Type B pancreatic cell (in vitro differentiated cells): ENCODE results near the gene CACNA2D1. TPM values are rescaled to one million over a fixed set of nuclear protein-coding genes. Genes with fewer than 3 reads are reported as not detected.

Experiments used
- DNase-seq: peaks from one replicate; pipeline ENCODE4 v3.0.0; 2021; ENCODE audit warnings: mixed read lengths; ENCODE audit not compliant: unreplicated experiment; ENCODE audit errors: extremely low spot score
- H3K27ac Mint-ChIP-seq: 2 replicates; pipeline ENCODE4 v1.8.0; 2021; ENCODE audit warnings: mild to moderate bottlenecking, mixed read lengths
- H3K27me3 Mint-ChIP-seq: 2 replicates; pipeline ENCODE4 v1.8.0; 2021; ENCODE audit warnings: mixed read lengths
- H3K36me3 Mint-ChIP-seq: 2 replicates; pipeline ENCODE4 v1.8.0; 2021; ENCODE audit warnings: mixed read lengths
- H3K4me1 Mint-ChIP-seq: one replicate; pipeline ENCODE4 v1.8.0; 2021; ENCODE audit warnings: mixed read lengths; ENCODE audit not compliant: unreplicated experiment
- H3K4me3 Mint-ChIP-seq: 2 replicates; pipeline ENCODE4 v1.8.0; 2021; ENCODE audit warnings: mild to moderate bottlenecking, mixed read lengths
- H3K9me3 Mint-ChIP-seq: 2 replicates; pipeline ENCODE4 v1.8.0; 2021; ENCODE audit warnings: mixed read lengths
- CTCF ChIP-seq: fragments of 200-600 bp; sonication (generic); conservative IDR thresholded peaks from 2 replicates; pipeline ENCODE4 v1.5.0; 2021; ENCODE audit warnings: antibody characterized with exemption, mild to moderate bottlenecking
- total RNA-seq: library from RNA; stranded (reverse); gene quantifications from 2 replicates; pipeline ENCODE4 v1.2.1, GENCODE V29; 2021; ENCODE audit warnings: low replicate concordance

Gene CACNA2D1
- total RNA-seq, 1 donor from 2014 or later: 21.5 TPM

DNA sequence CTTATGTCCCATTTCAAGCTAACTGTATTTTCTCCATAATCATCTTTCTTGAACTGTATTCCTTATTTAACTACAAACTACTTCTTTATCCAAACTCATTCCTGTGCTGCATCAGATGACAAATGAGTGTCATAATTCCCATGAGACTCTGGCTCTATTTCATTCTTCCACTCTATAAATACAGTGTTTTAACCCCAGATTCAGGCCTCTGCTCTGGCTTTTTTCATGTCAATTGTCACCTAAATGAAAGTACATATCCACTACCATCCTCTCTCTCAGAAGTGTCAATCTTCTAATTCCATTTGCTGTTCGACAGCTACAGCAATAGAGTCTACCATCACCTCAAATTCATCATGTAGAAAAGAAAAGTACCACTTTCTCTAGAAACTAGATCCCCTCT is 172.7 kb downstream of the CACNA2D1 start:
- Mint-ChIP-seq H3K27ac (no peak overlapping the region), H3K27me3 (no peaks in the 10 kb centered on the region), H3K9me3 (no peaks in the 10 kb centered on the region), H3K4me1 (peaks cover 5% of the 10 kb centered on the region), H3K4me3 (no peak overlapping the region), H3K36me3 (no peaks in the 10 kb centered on the region)
- no peak for DNase-seq
- no peak for TF ChIP-seq CTCF

DNA sequence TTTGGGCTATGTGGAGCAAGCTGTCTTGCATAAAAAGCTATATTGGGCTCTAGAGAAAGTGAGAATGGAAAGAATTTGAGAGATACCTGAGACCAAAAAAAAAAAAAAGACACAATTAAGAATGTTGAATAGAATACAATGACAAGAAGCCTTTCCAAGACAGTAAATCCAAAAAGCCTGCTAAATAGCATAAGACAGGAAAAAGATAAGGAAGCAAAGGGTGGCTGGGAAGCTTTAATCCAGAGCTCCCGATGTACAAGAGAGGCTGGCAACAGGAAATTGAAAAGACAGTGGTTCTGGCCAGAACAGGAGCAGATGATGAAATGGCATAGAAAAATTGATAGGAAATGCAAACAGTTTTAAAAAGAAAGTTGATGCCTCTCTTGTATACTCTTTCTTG is 174.9 kb downstream of the CACNA2D1 start:
- Mint-ChIP-seq H3K27me3 (no peaks in the 10 kb centered on the region), H3K27ac (no peak overlapping the region), H3K4me3 (no peak overlapping the region), H3K4me1 (no peaks in the 10 kb centered on the region), H3K9me3 (no peaks in the 10 kb centered on the region), H3K36me3 (no peaks in the 10 kb centered on the region)
- DNase-seq: no peak
- TF ChIP-seq CTCF: no peak

GRCh38 chr7:82266081-82266480 is 177.5 kb downstream of the CACNA2D1 start:
- no peak overlapping the region for H3K4me3 Mint-ChIP-seq
- no peak for DNase-seq
- TF ChIP-seq CTCF: no peak
- no peak overlapping the region for H3K27ac Mint-ChIP-seq
- peaks cover 3% of the 10 kb centered on the region for H3K36me3 Mint-ChIP-seq
- H3K4me1 Mint-ChIP-seq: no peaks in the 10 kb centered on the region
- H3K27me3 Mint-ChIP-seq: no peaks in the 10 kb centered on the region
- H3K9me3 Mint-ChIP-seq: no peaks in the 10 kb centered on the region

GRCh38 chr7:82264783-82265305 is 178.7 kb downstream of the CACNA2D1 start:
- no peak for TF ChIP-seq CTCF
- H3K27ac Mint-ChIP-seq: no peak overlapping the region
- no peaks in the 10 kb centered on the region for H3K27me3 Mint-ChIP-seq
- no peak for DNase-seq
- H3K4me3 Mint-ChIP-seq: no peak overlapping the region
- no peaks in the 10 kb centered on the region for H3K9me3 Mint-ChIP-seq
- no peaks in the 10 kb centered on the region for H3K4me1 Mint-ChIP-seq
- H3K36me3 Mint-ChIP-seq: peaks cover 3% of the 10 kb centered on the region

DNA sequence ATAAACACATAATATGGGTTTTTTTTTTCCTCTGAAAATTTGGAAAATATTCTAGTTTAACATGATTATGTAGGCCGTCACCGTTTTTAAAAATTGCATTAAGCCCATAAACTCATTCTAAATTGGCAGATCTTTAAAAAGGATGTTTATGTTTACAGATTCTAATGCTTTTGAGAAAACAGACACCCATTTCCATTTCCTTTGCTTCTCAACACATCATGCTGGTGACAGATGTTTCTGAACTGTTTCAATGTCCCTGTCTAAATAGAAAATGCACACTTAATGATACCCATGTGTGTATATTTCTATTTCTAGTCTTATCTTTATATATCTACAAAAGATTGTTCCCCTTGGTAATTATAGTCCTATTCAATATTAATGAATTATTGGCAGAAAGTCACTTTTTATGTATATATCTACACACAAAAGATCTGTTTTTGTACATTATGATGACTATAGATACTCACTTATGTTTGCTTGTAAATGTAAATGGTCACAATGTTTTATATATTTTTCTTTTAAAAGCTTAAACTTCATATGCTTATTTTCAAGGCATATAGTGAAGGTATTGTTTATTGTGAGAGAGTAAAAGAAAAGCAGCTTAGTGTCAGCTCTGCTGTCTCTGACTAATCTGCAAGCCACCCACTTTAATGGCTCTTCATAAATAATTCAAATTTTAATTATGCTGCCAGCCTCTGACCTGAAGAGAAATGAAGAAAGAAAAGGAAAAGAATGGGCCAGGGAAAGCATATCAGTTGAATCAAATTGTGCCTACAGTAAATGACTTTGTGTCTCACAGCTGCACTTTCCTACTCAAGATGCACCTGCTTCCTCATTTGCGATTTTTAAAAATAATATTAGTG is 179.4 kb downstream of the CACNA2D1 start:
- H3K27me3 Mint-ChIP-seq: no peaks in the 10 kb centered on the region
- no peak for TF ChIP-seq CTCF
- H3K4me1 Mint-ChIP-seq: no peaks in the 10 kb centered on the region
- DNase-seq: no peak
- no peak overlapping the region for H3K27ac Mint-ChIP-seq
- no peak overlapping the region for H3K4me3 Mint-ChIP-seq
- peaks cover 3% of the 10 kb centered on the region for H3K36me3 Mint-ChIP-seq
- no peaks in the 10 kb centered on the region for H3K9me3 Mint-ChIP-seq
